D721Med (cell line): ENCODE measurements around the gene ZSWIM3.

ENCODE experiments used
- DNase-seq: peaks from one replicate; pipeline ENCODE4 v3.0.0; 2011; ENCODE audit warnings: low spot score; ENCODE audit not compliant: insufficient read length
- FAIRE-seq: peaks from 2 replicates; lab custom pipeline; 2011; peaks lifted over from hg19 to GRCh38; lab: Jason Lieb, UNC
- TF ChIP-seq, protein P1 (sequence below): IDR thresholded peaks from 2 replicates; pipeline ENCODE4 v1.5.1; 2012; ENCODE audit warnings: mild to moderate bottlenecking, control low read depth; ENCODE audit not compliant: insufficient read depth; ENCODE audit errors: missing control alignments

ZSWIM3 gene

GRCh38 chr20:45927071-45927878 lies 69.9 kb downstream of the ZSWIM3 start:
- DNase-seq = no peak
- FAIRE-seq = no peak
- TF ChIP-seq, protein P1, sequence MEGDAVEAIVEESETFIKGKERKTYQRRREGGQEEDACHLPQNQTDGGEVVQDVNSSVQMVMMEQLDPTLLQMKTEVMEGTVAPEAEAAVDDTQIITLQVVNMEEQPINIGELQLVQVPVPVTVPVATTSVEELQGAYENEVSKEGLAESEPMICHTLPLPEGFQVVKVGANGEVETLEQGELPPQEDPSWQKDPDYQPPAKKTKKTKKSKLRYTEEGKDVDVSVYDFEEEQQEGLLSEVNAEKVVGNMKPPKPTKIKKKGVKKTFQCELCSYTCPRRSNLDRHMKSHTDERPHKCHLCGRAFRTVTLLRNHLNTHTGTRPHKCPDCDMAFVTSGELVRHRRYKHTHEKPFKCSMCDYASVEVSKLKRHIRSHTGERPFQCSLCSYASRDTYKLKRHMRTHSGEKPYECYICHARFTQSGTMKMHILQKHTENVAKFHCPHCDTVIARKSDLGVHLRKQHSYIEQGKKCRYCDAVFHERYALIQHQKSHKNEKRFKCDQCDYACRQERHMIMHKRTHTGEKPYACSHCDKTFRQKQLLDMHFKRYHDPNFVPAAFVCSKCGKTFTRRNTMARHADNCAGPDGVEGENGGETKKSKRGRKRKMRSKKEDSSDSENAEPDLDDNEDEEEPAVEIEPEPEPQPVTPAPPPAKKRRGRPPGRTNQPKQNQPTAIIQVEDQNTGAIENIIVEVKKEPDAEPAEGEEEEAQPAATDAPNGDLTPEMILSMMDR = no peak
